SK-N-SH (cell line): Measurements from ENCODE around the gene TRAF1.

Source experiments
- CTCF ChIP-seq: fragments of 200-600 bp; sonication (generic); IDR thresholded peaks from 2 replicates; pipeline ENCODE4 v1.6.1; 2017; ENCODE audit warnings: antibody characterized with exemption, mild to moderate bottlenecking, moderate library complexity
- EP300 ChIP-seq, 2 experiments: IDR thresholded peaks; 2 replicates each; pipeline versions ENCODE4 v1.4.0 to v1.6.1; 2012; ENCODE audit warnings: borderline replicate concordance in 1 of 2, low read depth in 1 of 2, low read length in 1 of 2
- MXI1 ChIP-seq: IDR thresholded peaks from 2 replicates; pipeline ENCODE4 v1.6.1; 2012; ENCODE audit warnings: mild to moderate bottlenecking, low read depth, low read length, improper control_type of control experiment

- TF ChIP-seq MXI1 (no peak), EP300 (IDR thresholded peaks at IDR 0.05; ENCODE audit: borderline replicate concordance in 1 of 2, low read depth in 1 of 2, low read length in 1 of 2) (no peak), CTCF (no peak)
Observed at GRCh38 chr9:120879446-120879845, 47.1 kb downstream of the TRAF1 start.
